Liver (tissue), 9 donors: ENCODE results near the gene PDE4D. TPM values are rescaled to one million over a fixed set of nuclear protein-coding genes. Genes with fewer than 3 reads are reported as not detected.
A peak's percentile ranks its signal among the peaks of the same experiment; 100 is the strongest.

Experiments
- DNase-seq: peaks from one replicate; pipeline ENCODE4 v3.0.0-alpha.2; 2017; ENCODE audit warnings: low spot score
- H3K27ac ChIP-seq, 2 donors: one replicate each; pipeline ENCODE4 v1.7.0; 2013; ENCODE audit warnings: inconsistent platforms in 2 of 2, low read length in 2 of 2, control low read depth in 1 of 2, low read depth in 1 of 2, mild to moderate bottlenecking in 1 of 2
- H3K27me3 ChIP-seq, 4 donors: one replicate each; pipeline versions ENCODE4 v1.6.1 to v1.7.0; 2013; ENCODE audit warnings: low read length in 3 of 4, inconsistent platforms in 1 of 4, mild to moderate bottlenecking in 1 of 4, moderate library complexity in 1 of 4; ENCODE audit not compliant: control insufficient read depth in 4 of 4, insufficient read depth in 4 of 4
- H3K36me3 ChIP-seq, 4 donors: one replicate each; pipeline versions ENCODE4 v1.6.1 to v1.7.0; 2013; ENCODE audit warnings: low read length in 3 of 4, mild to moderate bottlenecking in 3 of 4, low read depth in 1 of 4, moderate library complexity in 1 of 4; ENCODE audit not compliant: control insufficient read depth in 4 of 4, insufficient read depth in 3 of 4
- H3K4me1 ChIP-seq, 4 donors: one replicate each; pipeline versions ENCODE4 v1.6.1 to v1.7.0; 2013; ENCODE audit warnings: low read length in 3 of 4, mild to moderate bottlenecking in 3 of 4, moderate library complexity in 1 of 4; ENCODE audit not compliant: control insufficient read depth in 4 of 4, insufficient read depth in 4 of 4
- H3K4me3 ChIP-seq, 3 donors: one replicate each; pipeline versions ENCODE4 v1.6.1 to v1.7.0; 2013; ENCODE audit warnings: low read length in 3 of 3, control low read depth in 1 of 3, low read depth in 1 of 3, mild to moderate bottlenecking in 1 of 3
- H3K9ac ChIP-seq, 2 donors: one replicate each; pipeline ENCODE4 v1.7.0; 2013; ENCODE audit warnings: low read length in 2 of 2, mild to moderate bottlenecking in 2 of 2, moderate library complexity in 2 of 2, control low read depth in 1 of 2, low read depth in 1 of 2
- H3K9me3 ChIP-seq, 4 donors: one replicate each; pipeline versions ENCODE4 v1.6.1 to v1.7.0; 2013; ENCODE audit warnings: low read length in 3 of 4; ENCODE audit not compliant: control insufficient read depth in 4 of 4
- ATF3 ChIP-seq: IDR thresholded peaks from 2 replicates; pipeline ENCODE4 v1.6.1; 2016; ENCODE audit warnings: antibody characterized with exemption
- CTCF ChIP-seq: fragments of 150-350 bp; IDR thresholded peaks from 2 replicates; pipeline ENCODE4 v1.5.1; 2017; ENCODE audit warnings: improper control_type of control experiment, low read depth, low read length; ENCODE audit not compliant: missing input control
- FOXA2 ChIP-seq: IDR thresholded peaks from 2 replicates; pipeline ENCODE4 v1.6.1; 2016; ENCODE audit warnings: antibody characterized with exemption
- HNF4G ChIP-seq: IDR thresholded peaks from 2 replicates; pipeline ENCODE4 v1.6.1; 2016; ENCODE audit warnings: antibody characterized with exemption
- MAX ChIP-seq: IDR thresholded peaks from 2 replicates; pipeline ENCODE4 v1.6.1; 2016; ENCODE audit warnings: antibody characterized with exemption
- RAD21 ChIP-seq, 2 donors: IDR thresholded peaks; 2 replicates each; pipeline ENCODE4 v1.6.1; 2016; ENCODE audit warnings: antibody characterized with exemption in 2 of 2, mild to moderate bottlenecking in 2 of 2
- RXRA ChIP-seq, 2 donors: IDR thresholded peaks; 2 replicates each; pipeline ENCODE4 v1.6.1; 2017 to 2018; ENCODE audit warnings: antibody characterized with exemption in 2 of 2, mild to moderate bottlenecking in 1 of 2
- TAF1 ChIP-seq: conservative IDR thresholded peaks from 2 replicates; pipeline ENCODE4 v1.6.1; 2016; ENCODE audit warnings: antibody characterized with exemption, mild to moderate bottlenecking
- ZBTB33 ChIP-seq: IDR thresholded peaks from 2 replicates; pipeline ENCODE4 v1.6.1; 2016; ENCODE audit warnings: antibody characterized with exemption
- WGBS: extraction: QIAGEN DNeasy Blood & Tissue Kit; methylation state at CpG from one replicate; pipeline ENCODE4 v1.1.7; 2013; 5-methylcytosine and 5-hydroxymethylcytosine counted together
- polyA plus RNA-seq, 2 donors: library from polyadenylated mRNA; stranded (reverse) in 1 of 2; unstranded in 1 of 2; fragments of 200-250 nt in 1 of 2; fragments of >200 nt in 1 of 2; fragmentation: Nextera tagmentation in 1 of 2; extraction: Ambion mirVana in 1 of 2; gene quantifications; one replicate each; pipeline versions ENCODE4 v1.2.1 to v1.2.3, GENCODE V29; 2013 to 2015
- total RNA-seq, 2 donors: library from RNA; depleted of rRNA; stranded (reverse); fragments of >200 nt; gene quantifications; one replicate each; pipeline ENCODE4 v1.2.3, GENCODE V29; 2014
- donor health status: healthy.
- donor health status: healthy.
- donor health status: healthy.
- donor health status: healthy.
- donor health status: healthy.

PDE4D gene
- total and polyA plus RNA-seq, 4 donors = 0.67 to 11.9 (median 6.5) TPM

- TF ChIP-seq ATF3 (no peak), FOXA2 (no peak)
- Histone ChIP-seq H3K27me3 (no peaks in the 10 kb centered on the region), H3K4me1 (peaks cover 0 to 21% (median 10%) of the 10 kb centered on the region in 4 donors), H3K4me3 (peak overlapping the region in 1 of 3 donors; percentile 3), H3K36me3 (no peaks in the 10 kb centered on the region), H3K27ac (peak overlapping the region; percentile 21 to 41), H3K9me3 (no peaks in the 10 kb centered on the region), H3K9ac (peak overlapping the region in 1 of 2 donors; percentile 36)
- WGBS = 35% methylated on average over 3 of the region's 3 CpGs
- no peak for DNase-seq
Observed at GRCh38 chr5:59458966-59459729, 434.4 kb downstream of the PDE4D start.

DNA sequence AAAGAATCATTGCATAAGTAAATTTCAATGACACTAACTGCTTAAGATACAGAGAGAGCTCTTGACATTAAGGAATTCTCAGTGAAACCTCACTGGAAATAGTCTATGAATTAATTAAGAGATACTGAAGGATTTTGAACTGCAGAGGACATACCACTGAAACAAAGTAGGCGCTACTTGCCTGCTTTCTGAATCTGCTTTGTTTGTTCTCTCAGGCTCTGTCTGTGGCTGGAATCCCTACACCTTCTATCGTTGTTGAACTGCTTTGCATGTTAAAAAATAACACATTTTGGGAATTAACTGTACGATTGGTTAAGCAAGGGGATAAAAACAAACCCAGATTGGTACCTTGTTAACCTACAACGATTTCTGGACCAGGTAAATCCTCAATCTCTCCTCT lies 435.2 kb downstream of the PDE4D start:
- TF ChIP-seq RXRA (IDR thresholded peaks at IDR 0.05) (no peak), RAD21 (IDR thresholded peaks at IDR 0.05) (peak in 1 of 2 donors; percentile 46), HNF4G (no peak)
- H3K4me3 ChIP-seq = no peak overlapping the region
- 33% methylated on average over 4 of the region's 4 CpGs for WGBS
- no peaks in the 10 kb centered on the region for H3K27me3 ChIP-seq
- H3K4me1 ChIP-seq = peaks cover 0 to 21% (median 10%) of the 10 kb centered on the region in 4 donors
- no peak for DNase-seq
- peak overlapping the region in 1 of 2 donors; percentile 4 for H3K9ac ChIP-seq
- no peak overlapping the region for H3K27ac ChIP-seq
- no peaks in the 10 kb centered on the region for H3K9me3 ChIP-seq
- no peaks in the 10 kb centered on the region for H3K36me3 ChIP-seq

DNA sequence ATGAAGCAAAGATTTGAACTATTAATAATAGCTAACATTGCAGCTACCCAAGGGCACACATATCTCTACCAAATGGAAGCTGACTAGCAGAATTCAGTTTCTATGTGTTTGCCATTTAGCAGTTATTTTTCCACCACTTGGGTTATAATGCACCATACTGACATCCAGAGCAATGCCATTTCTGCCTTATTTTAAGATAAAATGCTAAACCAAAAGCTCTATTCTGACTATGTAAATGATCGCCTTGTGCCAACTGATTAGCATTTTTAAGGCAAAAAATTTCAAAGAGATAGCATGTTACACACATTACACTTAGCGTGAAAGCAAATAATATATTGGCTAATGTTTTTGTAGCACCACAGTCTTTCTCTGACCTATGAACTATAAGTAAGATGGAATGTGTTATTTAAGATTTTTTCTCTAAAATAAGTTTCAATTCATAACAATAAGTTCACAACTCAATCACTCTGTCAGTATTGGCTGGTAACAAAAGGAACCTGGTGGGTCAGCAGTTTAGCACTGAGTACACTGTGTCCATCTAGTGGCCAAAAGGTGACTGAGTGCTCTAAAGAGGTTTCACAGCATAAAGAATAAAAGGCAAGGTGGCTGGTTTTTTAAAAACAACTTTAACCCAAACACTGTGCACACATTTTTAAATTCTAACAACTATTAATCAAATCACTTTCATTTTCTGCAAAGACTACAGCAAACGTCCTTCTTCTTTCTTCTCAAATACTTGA lies 443.5 kb downstream of the PDE4D start:
- no peak for DNase-seq
- Histone ChIP-seq H3K9ac (no peak overlapping the region), H3K27me3 (no peaks in the 10 kb centered on the region), H3K4me3 (no peak overlapping the region), H3K27ac (no peak overlapping the region), H3K36me3 (no peaks in the 10 kb centered on the region), H3K9me3 (no peaks in the 10 kb centered on the region), H3K4me1 (peaks cover 0 to 4% (median under 1%) of the 10 kb centered on the region in 4 donors)
- WGBS = 88% methylated on average over 3 of the region's 3 CpGs
- TF ChIP-seq TAF1 = no peak
- TF ChIP-seq RAD21 (IDR thresholded peaks at IDR 0.05) = peak; percentile 16 to 73
- peak; percentile 26 for TF ChIP-seq CTCF
- no peak for TF ChIP-seq ZBTB33
- TF ChIP-seq MAX = no peak
